MM.1S (cell line): Measurements from ENCODE around the gene MCIDAS.

Experiments
- EZH2 ChIP-seq: fragments of 300-600 bp; sonication (generic); optimal IDR thresholded peaks from 2 replicates; pipeline ENCODE3; 2017; ENCODE audit warnings: low read depth, mild to moderate bottlenecking, antibody characterized with exemption, low read length, mixed read lengths
- EZH2phosphoT487 ChIP-seq: fragments of 300-600 bp; sonication (generic); IDR thresholded peaks from 2 replicates; pipeline ENCODE4 v1.6.1; 2018; ENCODE audit warnings: antibody characterized with exemption, low read length
- TF ChIP-seq, protein P1 (sequence below): fragments of 300-600 bp; sonication (generic); IDR thresholded peaks from 2 replicates; pipeline ENCODE4 v1.5.1; 2016; ENCODE audit warnings: antibody characterized with exemption, low read length, mixed read lengths

DNA sequence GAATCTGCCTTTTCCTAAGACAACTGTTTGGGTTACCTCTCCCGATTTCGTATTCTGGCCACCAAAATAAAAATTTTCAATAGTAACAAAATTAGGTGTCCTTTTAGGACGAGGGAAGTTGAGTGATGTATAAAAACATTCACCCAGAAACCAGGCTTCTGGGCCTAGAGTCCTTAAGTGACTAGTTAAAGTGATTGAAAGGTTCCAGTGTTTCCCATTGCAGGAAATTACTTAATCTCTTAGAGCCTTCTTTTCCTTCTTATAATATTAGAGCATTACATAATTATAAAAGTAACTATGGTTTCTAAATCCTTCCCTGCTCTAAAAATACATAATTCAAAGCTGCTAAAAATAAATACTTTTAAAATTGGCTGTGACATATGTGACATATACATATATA is 7.3 kb downstream of the MCIDAS start:
- TF ChIP-seq, protein P1, sequence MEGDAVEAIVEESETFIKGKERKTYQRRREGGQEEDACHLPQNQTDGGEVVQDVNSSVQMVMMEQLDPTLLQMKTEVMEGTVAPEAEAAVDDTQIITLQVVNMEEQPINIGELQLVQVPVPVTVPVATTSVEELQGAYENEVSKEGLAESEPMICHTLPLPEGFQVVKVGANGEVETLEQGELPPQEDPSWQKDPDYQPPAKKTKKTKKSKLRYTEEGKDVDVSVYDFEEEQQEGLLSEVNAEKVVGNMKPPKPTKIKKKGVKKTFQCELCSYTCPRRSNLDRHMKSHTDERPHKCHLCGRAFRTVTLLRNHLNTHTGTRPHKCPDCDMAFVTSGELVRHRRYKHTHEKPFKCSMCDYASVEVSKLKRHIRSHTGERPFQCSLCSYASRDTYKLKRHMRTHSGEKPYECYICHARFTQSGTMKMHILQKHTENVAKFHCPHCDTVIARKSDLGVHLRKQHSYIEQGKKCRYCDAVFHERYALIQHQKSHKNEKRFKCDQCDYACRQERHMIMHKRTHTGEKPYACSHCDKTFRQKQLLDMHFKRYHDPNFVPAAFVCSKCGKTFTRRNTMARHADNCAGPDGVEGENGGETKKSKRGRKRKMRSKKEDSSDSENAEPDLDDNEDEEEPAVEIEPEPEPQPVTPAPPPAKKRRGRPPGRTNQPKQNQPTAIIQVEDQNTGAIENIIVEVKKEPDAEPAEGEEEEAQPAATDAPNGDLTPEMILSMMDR: no peak
- no peak for TF ChIP-seq EZH2
- no peak for TF ChIP-seq EZH2phosphoT487
